Heart left ventricle (tissue), 16 donors: ENCODE measurements around the gene RNF187. TPM values are rescaled to one million over a fixed set of nuclear protein-coding genes. Genes with fewer than 3 reads are reported as not detected.

ENCODE experiments used
- ATAC-seq, 4 donors: fragments of 200-7000 bp; cut with Tn5 transposase; one replicate each; pipeline ENCODE4 v1.9.1; 2020 to 2022; ENCODE audit warnings: moderate library complexity in 4 of 4, mild to moderate bottlenecking in 3 of 4, moderate number of reproducible peaks in 1 of 4
- DNase-seq, 5 donors: peaks; one replicate each; pipeline ENCODE4 v3.0.0-alpha.2; 2020
- H3K27ac ChIP-seq, 12 donors: fragments of 200-600 bp; sonication (generic) in 4 of 12; one replicate each; pipeline versions ENCODE4 v1.5.0 to v1.8.0; 2016 to 2022; ENCODE audit warnings: mild to moderate bottlenecking in 2 of 12
- H3K27me3 ChIP-seq, 9 donors: fragments of 200-600 bp; sonication (generic) in 2 of 9; one replicate each; pipeline versions ENCODE4 v1.5.1 to v1.8.0; 2016 to 2022; ENCODE audit warnings: mild to moderate bottlenecking in 3 of 9
- H3K36me3 ChIP-seq, 9 donors: fragments of 200-600 bp; sonication (generic) in 2 of 9; one replicate each; pipeline versions ENCODE4 v1.5.0 to v1.8.0; 2018 to 2022; ENCODE audit warnings: mild to moderate bottlenecking in 2 of 9
- H3K4me1 ChIP-seq, 12 donors: fragments of 200-600 bp; sonication (generic) in 4 of 12; one replicate each; pipeline versions ENCODE4 v1.5.0 to v1.8.0; 2016 to 2022; ENCODE audit warnings: mild to moderate bottlenecking in 3 of 12
- H3K4me3 ChIP-seq, 12 donors: fragments of 200-600 bp; sonication (generic) in 4 of 12; one replicate each; pipeline versions ENCODE4 v1.5.0 to v1.8.0; 2017 to 2022; ENCODE audit warnings: mild to moderate bottlenecking in 9 of 12, moderate library complexity in 4 of 12
- H3K9me3 ChIP-seq, 12 donors: fragments of 200-600 bp; sonication (generic) in 4 of 12; one replicate each; pipeline versions ENCODE4 v1.5.0 to v1.8.0; 2016 to 2022; ENCODE audit warnings: mild to moderate bottlenecking in 1 of 12
- POLR2A ChIP-seq, 2 donors: fragments of 450-650 bp; IDR thresholded peaks; one replicate each; pipeline ENCODE4 v1.6.1; 2017; ENCODE audit warnings: antibody characterized with exemption in 2 of 2, mild to moderate bottlenecking in 2 of 2, moderate library complexity in 2 of 2
- WGBS, 4 donors: extraction: QIAGEN DNeasy Blood & Tissue Kit in 2 of 4; methylation state at CpG; one replicate each; pipeline versions ENCODE4 v1.1.5 to v1.1.7; 2013 to 2018; 5-methylcytosine and 5-hydroxymethylcytosine counted together
- intact Hi-C, 10 donors: fragments of 100-400 bp; cut with DNase I; formaldehyde crosslinking; loops; one replicate each; pipeline versions ENCODE4 v1.11.1 to v1.14.2; 2022
- polyA plus RNA-seq, 2 donors: library from polyadenylated mRNA; stranded (reverse); fragments of 200-250 nt; gene quantifications; one replicate each; pipeline ENCODE4 v1.2.3, GENCODE V29; 2013
- total RNA-seq, 9 donors: library from RNA; depleted of rRNA in 2 of 9; stranded (reverse); fragments of >200 nt in 2 of 9; fragmentation: NEBNext Ultra II Directional in 3 of 9; extraction: Animal tissue kit (Norgen Biotek cat#: 25700) in 3 of 9; gene quantifications; one replicate each; pipeline versions ENCODE4 v1.1.0 to v1.2.4, GENCODE V29; 2016 to 2023
- TF ChIP-seq, protein P1 (sequence below), 12 donors: fragments of 200-600 bp; sonication (generic) in 4 of 12; IDR thresholded peaks; one replicate each; pipeline versions ENCODE4 v1.5.0 to v1.8.0; 2018 to 2022; ENCODE audit warnings: antibody characterized with exemption in 12 of 12, mild to moderate bottlenecking in 5 of 12
- donor health status: ischemic (EF 13 %, LVEDD 7.1; RV severe dilation, severe dysfunction).
- donor health status: healthy with polysubstance abuse.
- donor health status: DM: no; HTN: yes; CAD: no.
- donor health status: DM: no; HTN: no; CAD: no.
- donor health status: ischemic (EF 25% LVEDD 6.9; RV normal size, moderate dysfunction).
- donor health status: ischemic (EF 25% LVEDD 5.7; RV mildly dilated, moderate dysfunction).
- donor health status: healthy.
- donor health status: DM: yes; HTN: yes; CAD: no.
- donor health status: ischemic (EF 35%, LVEDD 5.7; RV mildly dilated, moderate dysfunction).
- donor health status: nonischemic (EF 11% LVEDD 7.7; RV severe dilation, severe dysfunction).
- donor health status: DM: yes; HTN: yes; CAD: no.
- donor health status: PGD.
- donor health status: ischemic (EF 29% LVEDD 5.4; RV normal size, mild dysfunction).
- donor health status: nonischemic (EF 23%, LVEDD 6.1; RV moderate dilation, normal function).

Gene RNF187
- total and polyA plus RNA-seq, 11 donors = 26.1 to 96.3 (median 70.6) TPM

DNA sequence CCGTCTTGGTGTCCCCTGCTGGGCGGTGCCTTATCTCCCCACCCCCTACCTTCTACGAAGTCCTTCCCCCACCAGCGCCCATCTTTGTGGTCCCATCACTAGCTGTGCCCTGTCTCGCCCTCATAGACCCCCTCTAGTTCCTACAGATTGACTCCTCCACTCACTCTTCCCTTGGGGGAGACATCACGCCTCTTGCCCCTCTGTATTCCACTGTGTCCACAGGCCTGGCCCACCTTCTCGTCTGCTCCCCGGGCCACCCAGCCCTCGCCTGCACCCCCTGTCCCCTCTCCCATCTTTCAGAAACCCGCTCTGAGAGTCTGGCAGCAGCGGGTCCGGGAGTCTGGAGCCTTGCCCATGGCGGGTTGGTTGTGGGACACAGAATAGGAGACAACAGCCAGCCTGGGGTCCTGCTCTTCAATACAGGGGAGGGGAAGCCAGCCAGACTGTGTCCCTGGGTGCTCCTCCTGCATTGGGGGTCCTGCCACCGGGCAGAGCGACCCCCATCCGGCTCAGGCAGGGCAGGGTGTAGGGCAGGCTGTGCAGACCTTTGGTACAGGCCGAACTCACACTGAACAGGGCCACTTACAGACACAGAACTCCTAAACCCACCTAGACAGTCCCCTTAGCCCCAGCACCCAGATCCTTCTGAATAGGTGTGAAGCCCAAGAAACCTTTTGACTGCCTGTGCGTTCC lies 1.1 kb downstream of the RNF187 start:
- 30 to 48% (median 46%) methylated on average over 13 to 18 of the region's 18 CpGs for WGBS, 4 donors
- Histone ChIP-seq H3K27me3 (no peaks in the 10 kb centered on the region), H3K4me3 (peak overlapping the region; percentile 66 to 99 (median 74)), H3K36me3 (peaks cover 0 to 39% (median 23%) of the 10 kb centered on the region in 9 donors), H3K4me1 (peaks cover 6 to 46% (median 30%) of the 10 kb centered on the region in 12 donors), H3K27ac (peak overlapping the region in 9 of 12 donors; percentile 42 to 100 (median 99)), H3K9me3 (no peaks in the 10 kb centered on the region)
- no peak for DNase-seq
- no peak for ATAC-seq
- intact Hi-C loops = no loop called here
- TF ChIP-seq POLR2A (IDR thresholded peaks at IDR 0.05) = no peak
- TF ChIP-seq, protein P1, sequence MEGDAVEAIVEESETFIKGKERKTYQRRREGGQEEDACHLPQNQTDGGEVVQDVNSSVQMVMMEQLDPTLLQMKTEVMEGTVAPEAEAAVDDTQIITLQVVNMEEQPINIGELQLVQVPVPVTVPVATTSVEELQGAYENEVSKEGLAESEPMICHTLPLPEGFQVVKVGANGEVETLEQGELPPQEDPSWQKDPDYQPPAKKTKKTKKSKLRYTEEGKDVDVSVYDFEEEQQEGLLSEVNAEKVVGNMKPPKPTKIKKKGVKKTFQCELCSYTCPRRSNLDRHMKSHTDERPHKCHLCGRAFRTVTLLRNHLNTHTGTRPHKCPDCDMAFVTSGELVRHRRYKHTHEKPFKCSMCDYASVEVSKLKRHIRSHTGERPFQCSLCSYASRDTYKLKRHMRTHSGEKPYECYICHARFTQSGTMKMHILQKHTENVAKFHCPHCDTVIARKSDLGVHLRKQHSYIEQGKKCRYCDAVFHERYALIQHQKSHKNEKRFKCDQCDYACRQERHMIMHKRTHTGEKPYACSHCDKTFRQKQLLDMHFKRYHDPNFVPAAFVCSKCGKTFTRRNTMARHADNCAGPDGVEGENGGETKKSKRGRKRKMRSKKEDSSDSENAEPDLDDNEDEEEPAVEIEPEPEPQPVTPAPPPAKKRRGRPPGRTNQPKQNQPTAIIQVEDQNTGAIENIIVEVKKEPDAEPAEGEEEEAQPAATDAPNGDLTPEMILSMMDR (IDR thresholded peaks at IDR 0.05) = no peak

DNA sequence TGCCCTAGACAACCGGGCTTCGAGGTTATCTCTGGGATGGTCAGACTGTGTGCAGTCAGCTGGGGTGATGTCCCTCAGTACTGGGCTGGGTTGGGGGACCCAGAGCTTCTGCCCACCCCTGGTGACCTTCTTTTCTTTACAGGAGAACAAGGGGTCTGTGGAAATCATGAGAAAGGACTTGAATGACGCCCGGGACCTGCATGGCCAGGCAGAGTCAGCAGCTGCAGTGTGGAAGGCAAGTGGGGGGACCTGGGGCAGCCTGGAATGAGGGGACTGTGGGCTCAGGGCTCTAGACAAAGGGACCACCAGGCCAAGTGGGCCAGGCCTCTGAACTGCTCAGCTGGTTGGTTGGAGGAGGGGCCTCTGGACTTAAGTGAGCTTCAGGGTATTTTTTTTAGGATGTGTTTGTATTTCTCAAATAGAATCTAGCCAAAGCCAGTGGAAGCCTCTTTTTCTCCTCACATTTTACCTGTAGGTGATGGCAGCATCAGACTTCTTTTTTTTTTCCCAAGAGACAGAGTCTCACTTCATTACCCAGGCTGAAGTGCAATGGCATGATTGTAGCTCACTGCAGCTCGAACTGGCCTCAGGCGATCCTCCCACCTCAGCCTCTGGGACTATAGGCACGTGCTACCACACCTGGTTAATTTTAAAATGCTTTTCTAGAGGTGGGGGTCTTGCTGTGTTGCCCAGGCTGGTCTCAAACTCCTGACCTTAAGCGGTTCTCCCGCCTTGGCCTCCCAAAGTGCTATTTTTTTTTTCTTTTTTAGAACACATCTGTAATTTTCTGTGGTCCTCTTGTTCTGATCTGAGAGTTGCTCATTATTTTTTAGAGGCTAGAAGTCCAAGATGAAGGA lies 1.9 kb downstream of the RNF187 start:
- intact Hi-C loops = no loop called here
- Histone ChIP-seq H3K4me1 (peaks cover 6 to 46% (median 30%) of the 10 kb centered on the region in 12 donors), H3K27me3 (no peaks in the 10 kb centered on the region), H3K4me3 (peak overlapping the region in 8 of 12 donors; percentile 66 to 84 (median 76)), H3K27ac (peak overlapping the region in 2 of 12 donors; percentile 42 to 99), H3K36me3 (peaks cover 0 to 47% (median 31%) of the 10 kb centered on the region in 9 donors), H3K9me3 (no peaks in the 10 kb centered on the region)
- DNase-seq (no peak), ATAC-seq (no peak)
- no peak for TF ChIP-seq POLR2A (IDR thresholded peaks at IDR 0.05)
- TF ChIP-seq, protein P1 (IDR thresholded peaks at IDR 0.05) = no peak
- 90 to 93% (median 91%) methylated on average over 7 to 9 of the region's 9 CpGs for WGBS, 4 donors

DNA sequence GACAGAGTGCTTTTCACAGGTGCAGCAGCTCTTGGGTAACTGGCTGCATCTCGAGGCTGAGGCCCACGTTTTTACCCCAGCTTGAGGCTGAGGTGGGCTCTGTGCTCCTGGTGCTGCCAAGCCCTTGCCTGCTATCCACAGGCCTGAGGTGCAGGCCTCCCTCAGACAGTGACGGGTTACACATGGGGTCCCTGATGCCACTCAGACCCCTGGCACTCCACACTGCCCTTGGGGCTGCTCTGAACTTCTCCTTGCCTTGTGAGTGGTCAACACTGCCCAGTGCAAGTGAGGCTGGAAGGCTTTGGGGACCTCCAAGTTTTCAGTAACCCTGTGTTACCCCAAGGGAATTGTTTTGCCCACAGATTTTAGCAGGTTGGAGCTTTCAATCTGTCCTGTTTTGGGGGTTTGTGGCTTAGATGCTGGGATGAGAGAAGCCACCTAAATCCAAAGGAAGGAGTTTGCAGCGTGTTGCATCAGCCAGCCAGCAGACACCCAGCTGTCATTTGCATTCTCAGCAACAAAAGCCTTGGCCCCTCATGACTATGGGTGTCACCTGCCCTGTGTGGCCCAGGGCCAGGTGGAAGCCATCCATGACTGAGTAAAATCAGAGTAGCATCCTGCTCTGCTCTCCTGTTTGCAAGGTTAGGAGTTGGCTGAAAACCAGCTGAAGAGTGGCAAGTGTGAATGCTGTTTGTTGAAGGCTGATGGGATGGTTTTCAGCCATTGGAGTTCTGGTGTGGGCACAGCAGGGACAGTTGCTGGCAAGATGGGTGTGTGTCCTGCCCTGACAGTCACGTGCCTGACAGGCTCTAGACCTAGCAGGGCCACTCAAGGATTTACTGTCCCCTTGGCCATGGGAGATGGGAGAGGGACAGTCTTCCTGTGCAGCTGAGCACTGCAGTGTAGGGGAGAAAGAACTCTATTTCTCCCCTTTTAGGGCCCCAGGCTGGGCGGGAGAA lies 3.2 kb downstream of the RNF187 start:
- peaks cover 6 to 46% (median 28%) of the 10 kb centered on the region in 12 donors for H3K4me1 ChIP-seq
- ATAC-seq = peak; percentile 12 to 62 (median 24)
- TF ChIP-seq, protein P1 (IDR thresholded peaks at IDR 0.05) = no peak
- no peak for TF ChIP-seq POLR2A (IDR thresholded peaks at IDR 0.05)
- H3K27me3 ChIP-seq = no peaks in the 10 kb centered on the region
- H3K9me3 ChIP-seq = no peaks in the 10 kb centered on the region
- no peak overlapping the region for H3K4me3 ChIP-seq
- H3K36me3 ChIP-seq = peaks cover 0 to 60% (median 45%) of the 10 kb centered on the region in 9 donors
- WGBS, 4 donors = 68 to 82% (median 69%) methylated on average over 6 of the region's 6 CpGs
- peak in 3 of 5 donors; percentile 38 to 78 (median 50) for DNase-seq
- H3K27ac ChIP-seq = peak overlapping the region in 4 of 12 donors; percentile 15 to 65 (median 40)
- intact Hi-C loops = loop anchor here in 2 of 10 donors (10.0 kb wide), 1 partner anchor 356 kb away; no protein-coding TSS in a partner anchor
